ENCODE data around the gene B3GNT7. TPM values are rescaled to one million over a fixed set of nuclear protein-coding genes. Genes with fewer than 3 reads are reported as not detected.

The B3GNT7 gene
- total RNA-seq, 4 donors from 2014 or later = 1.2 to 2.6 (median 1.8) TPM

DNA sequence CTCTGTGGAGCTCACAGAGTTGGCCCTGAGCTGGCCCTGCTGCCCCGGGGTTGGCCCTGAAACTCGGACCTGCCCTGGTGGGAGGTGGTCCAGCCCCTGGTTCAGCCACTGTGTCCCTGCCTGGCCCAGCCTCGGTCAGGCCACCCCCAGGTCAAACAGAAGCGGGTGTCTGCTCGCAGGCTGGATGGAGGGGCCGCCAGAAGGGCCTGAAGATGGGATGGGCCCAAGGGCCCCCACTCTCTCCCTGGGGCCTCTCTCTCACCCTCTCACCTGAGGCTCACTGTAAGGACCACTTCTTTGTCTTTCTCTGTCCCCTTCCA, 25.1 kb upstream of the B3GNT7 start:
- H3K4me3 ChIP-seq (ENCODE audit: low read depth, poor library complexity, severe bottlenecking) = no peak overlapping the region
- DNase-seq (ENCODE audit: low spot score in 2 of 2) = no peak
- TF ChIP-seq, protein P1, sequence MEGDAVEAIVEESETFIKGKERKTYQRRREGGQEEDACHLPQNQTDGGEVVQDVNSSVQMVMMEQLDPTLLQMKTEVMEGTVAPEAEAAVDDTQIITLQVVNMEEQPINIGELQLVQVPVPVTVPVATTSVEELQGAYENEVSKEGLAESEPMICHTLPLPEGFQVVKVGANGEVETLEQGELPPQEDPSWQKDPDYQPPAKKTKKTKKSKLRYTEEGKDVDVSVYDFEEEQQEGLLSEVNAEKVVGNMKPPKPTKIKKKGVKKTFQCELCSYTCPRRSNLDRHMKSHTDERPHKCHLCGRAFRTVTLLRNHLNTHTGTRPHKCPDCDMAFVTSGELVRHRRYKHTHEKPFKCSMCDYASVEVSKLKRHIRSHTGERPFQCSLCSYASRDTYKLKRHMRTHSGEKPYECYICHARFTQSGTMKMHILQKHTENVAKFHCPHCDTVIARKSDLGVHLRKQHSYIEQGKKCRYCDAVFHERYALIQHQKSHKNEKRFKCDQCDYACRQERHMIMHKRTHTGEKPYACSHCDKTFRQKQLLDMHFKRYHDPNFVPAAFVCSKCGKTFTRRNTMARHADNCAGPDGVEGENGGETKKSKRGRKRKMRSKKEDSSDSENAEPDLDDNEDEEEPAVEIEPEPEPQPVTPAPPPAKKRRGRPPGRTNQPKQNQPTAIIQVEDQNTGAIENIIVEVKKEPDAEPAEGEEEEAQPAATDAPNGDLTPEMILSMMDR (IDR thresholded peaks at IDR 0.05) = no peak
- no peak for TF ChIP-seq POLR2A (IDR thresholded peaks at IDR 0.05)
- intact Hi-C loops (cut with DNase I; ENCODE audit: low total_unique reads) = no loop called here
- 93% methylated on average over 6 of the region's 6 CpGs for WGBS, 2 donors

GRCh38 chr2:231370749-231371429, 24.6 kb upstream of the B3GNT7 start:
- TF ChIP-seq, protein P1 (IDR thresholded peaks at IDR 0.05) = no peak
- no peak for TF ChIP-seq POLR2A (IDR thresholded peaks at IDR 0.05)
- intact Hi-C loops (cut with DNase I; ENCODE audit: low total_unique reads) = no loop called here
- H3K4me3 ChIP-seq (ENCODE audit: low read depth, poor library complexity, severe bottlenecking) = no peak overlapping the region
- 92 to 94% methylated on average over 10 to 21 of the region's 21 CpGs for WGBS, 2 donors
- no peak for DNase-seq (ENCODE audit: low spot score in 2 of 2)

DNA sequence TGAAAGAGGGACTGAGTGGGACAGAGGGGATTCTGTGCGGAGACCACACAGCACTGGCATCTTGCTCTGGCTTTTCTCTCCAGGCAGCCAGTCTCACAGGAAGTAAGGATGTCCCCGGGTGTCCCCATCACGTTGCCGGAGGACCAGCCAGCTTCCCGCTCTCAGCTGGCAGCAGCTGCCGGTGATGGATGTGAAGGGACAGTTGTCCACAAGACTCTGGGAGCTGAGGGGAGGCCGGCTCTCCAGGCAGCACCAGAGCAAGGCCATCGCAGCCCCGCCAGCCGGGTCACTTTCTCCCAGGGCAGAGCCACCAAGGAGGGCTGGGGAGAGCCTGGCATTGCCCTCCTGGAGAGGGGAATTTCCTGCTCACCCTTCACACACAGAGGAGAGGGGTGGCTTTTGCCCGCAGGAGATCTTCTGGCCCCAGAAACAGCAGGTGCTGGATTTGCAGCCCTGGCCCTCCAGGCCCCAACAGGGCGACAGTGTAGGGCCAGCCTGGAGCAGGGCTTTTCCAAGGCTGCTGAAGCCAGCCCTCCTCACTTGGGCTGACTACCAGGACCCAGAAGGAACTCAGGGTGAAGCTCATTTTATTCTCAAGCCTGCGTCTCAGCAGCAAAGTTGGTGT, 24.0 kb upstream of the B3GNT7 start:
- DNase-seq (ENCODE audit: low spot score in 2 of 2) = no peak
- intact Hi-C loops (cut with DNase I; ENCODE audit: low total_unique reads) = no loop called here
- no peak overlapping the region for H3K4me3 ChIP-seq (ENCODE audit: low read depth, poor library complexity, severe bottlenecking)
- no peak for TF ChIP-seq POLR2A (IDR thresholded peaks at IDR 0.05)
- TF ChIP-seq, protein P1 (IDR thresholded peaks at IDR 0.05) = no peak
- WGBS, 2 donors = 90 to 93% methylated on average over 7 to 11 of the region's 13 CpGs

GRCh38 chr2:231372326-231372725, 23.2 kb upstream of the B3GNT7 start:
- DNase-seq (ENCODE audit: low spot score in 2 of 2) = no peak
- TF ChIP-seq POLR2A (IDR thresholded peaks at IDR 0.05) = no peak
- TF ChIP-seq, protein P1 (IDR thresholded peaks at IDR 0.05) = no peak
- H3K4me3 ChIP-seq (ENCODE audit: low read depth, poor library complexity, severe bottlenecking) = no peak overlapping the region
- intact Hi-C loops (cut with DNase I; ENCODE audit: low total_unique reads) = no loop called here
- 89 to 95% methylated on average over 7 of the region's 7 CpGs for WGBS, 2 donors

GRCh38 chr2:231373184-231373583, 22.3 kb upstream of the B3GNT7 start:
- TF ChIP-seq, protein P1 (IDR thresholded peaks at IDR 0.05) = no peak
- no peak for TF ChIP-seq POLR2A (IDR thresholded peaks at IDR 0.05)
- DNase-seq (ENCODE audit: low spot score in 2 of 2) = no peak
- 90% methylated on average over 8 of the region's 8 CpGs for WGBS, 2 donors
- H3K4me3 ChIP-seq (ENCODE audit: low read depth, poor library complexity, severe bottlenecking) = no peak overlapping the region
- intact Hi-C loops (cut with DNase I; ENCODE audit: low total_unique reads) = no loop called here

Data from lower leg skin (tissue), 4 donors.